ENCODE measurements around the gene ACAP3.

- TF ChIP-seq CTCF (IDR thresholded peaks at IDR 0.05 in 2 of 3, conservative IDR thresholded peaks at IDR 0.05 in 1 of 3; ENCODE audit: control insufficient read depth in 2 of 3, extremely low read depth in 1 of 3, insufficient read depth in 1 of 3, low read depth in 3 of 3, low read length in 3 of 3) (no peak), CHD2 (IDR thresholded peaks at IDR 0.05; ENCODE audit: borderline replicate concordance, low read depth, low read length) (no peak), ESRRA (IDR thresholded peaks at IDR 0.05; ENCODE audit: low read length) (no peak), SRF (IDR thresholded peaks at IDR 0.05; ENCODE audit: low read depth in 2 of 2, low read length in 2 of 2) (no peak), CREB1 (IDR thresholded peaks at IDR 0.05; ENCODE audit: low read depth) (no peak), RAD51 (IDR thresholded peaks at IDR 0.05) (no peak), CEBPZ (IDR thresholded peaks at IDR 0.05; ENCODE audit: low read depth, low read length) (no peak), ATF2 (IDR thresholded peaks at IDR 0.05; ENCODE audit: low read length) (no peak), MTA2 (IDR thresholded peaks at IDR 0.05; ENCODE audit: low read depth) (no peak), ZNF622 (IDR thresholded peaks at IDR 0.05) (no peak), EGR1 (IDR thresholded peaks at IDR 0.05; ENCODE audit: borderline replicate concordance in 1 of 2, low read depth in 2 of 2, low read length in 2 of 2) (no peak), ZNF592 (IDR thresholded peaks at IDR 0.05) (no peak)
Measured at GRCh38 chr1:1291023-1291528, 16.7 kb downstream of the ACAP3 start.
